Astrocyte (in vitro differentiated cells and primary cell): ENCODE measurements around the gene PCDHB16.
"Not testable (repeated sequence)": the region's sequence is repeated elsewhere in the genome, so short reads cannot be mapped to it uniquely, and the experiment has no call there.

Experiments
- EZH2 ChIP-seq: IDR thresholded peaks from 2 replicates; pipeline ENCODE4 v1.6.1; 2012; ENCODE audit warnings: mild to moderate bottlenecking, low read length, inconsistent platforms; ENCODE audit not compliant: insufficient read depth
- TF ChIP-seq, protein P1 (sequence below): IDR thresholded peaks from 2 replicates; pipeline ENCODE4 v1.5.1; 2011; ENCODE audit warnings: low read depth, mild to moderate bottlenecking, inconsistent platforms, low read length, moderate library complexity; ENCODE audit not compliant: insufficient read depth

DNA sequence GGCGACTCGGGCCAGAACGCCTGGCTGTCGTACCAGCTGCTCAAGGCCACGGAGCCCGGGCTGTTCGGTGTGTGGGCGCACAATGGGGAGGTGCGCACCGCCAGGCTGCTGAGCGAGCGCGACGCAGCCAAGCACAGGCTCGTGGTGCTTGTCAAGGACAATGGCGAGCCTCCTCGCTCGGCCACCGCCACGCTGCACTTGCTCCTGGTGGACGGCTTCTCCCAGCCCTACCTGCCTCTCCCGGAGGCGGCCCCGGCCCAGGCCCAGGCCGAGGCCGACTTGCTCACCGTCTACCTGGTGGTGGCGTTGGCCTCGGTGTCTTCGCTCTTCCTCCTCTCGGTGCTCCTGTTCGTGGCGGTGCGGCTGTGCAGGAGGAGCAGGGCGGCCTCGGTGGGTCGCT lies 12.1 kb downstream of the PCDHB16 start:
- TF ChIP-seq, protein P1, sequence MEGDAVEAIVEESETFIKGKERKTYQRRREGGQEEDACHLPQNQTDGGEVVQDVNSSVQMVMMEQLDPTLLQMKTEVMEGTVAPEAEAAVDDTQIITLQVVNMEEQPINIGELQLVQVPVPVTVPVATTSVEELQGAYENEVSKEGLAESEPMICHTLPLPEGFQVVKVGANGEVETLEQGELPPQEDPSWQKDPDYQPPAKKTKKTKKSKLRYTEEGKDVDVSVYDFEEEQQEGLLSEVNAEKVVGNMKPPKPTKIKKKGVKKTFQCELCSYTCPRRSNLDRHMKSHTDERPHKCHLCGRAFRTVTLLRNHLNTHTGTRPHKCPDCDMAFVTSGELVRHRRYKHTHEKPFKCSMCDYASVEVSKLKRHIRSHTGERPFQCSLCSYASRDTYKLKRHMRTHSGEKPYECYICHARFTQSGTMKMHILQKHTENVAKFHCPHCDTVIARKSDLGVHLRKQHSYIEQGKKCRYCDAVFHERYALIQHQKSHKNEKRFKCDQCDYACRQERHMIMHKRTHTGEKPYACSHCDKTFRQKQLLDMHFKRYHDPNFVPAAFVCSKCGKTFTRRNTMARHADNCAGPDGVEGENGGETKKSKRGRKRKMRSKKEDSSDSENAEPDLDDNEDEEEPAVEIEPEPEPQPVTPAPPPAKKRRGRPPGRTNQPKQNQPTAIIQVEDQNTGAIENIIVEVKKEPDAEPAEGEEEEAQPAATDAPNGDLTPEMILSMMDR = not testable (repeated sequence)
- TF ChIP-seq EZH2 = not testable (repeated sequence)
